Activated T-helper 1 cell treated with anti-CD3 and anti-CD28 coated beads, Interleukin-12 subunit alpha, Interleukin-12 subunit beta, Interleukin-2, Interleukin-4 antibody, amounts not matched to agents 30 ng/mL and 10 ng/mL and 1 ng/mL, durations not matched to agents 14 hours and 24 hours and 36 hours (primary cell): ENCODE results near the gene FAM131B. TPM values are rescaled to one million over a fixed set of nuclear protein-coding genes. Genes with fewer than 3 reads are reported as not detected.

Experiments
- DNase-seq: peaks from one replicate; pipeline ENCODE4 v3.0.0; 2021; ENCODE audit warnings: low spot score
- H3K27ac Mint-ChIP-seq: one replicate; pipeline ENCODE4 v1.8.0; 2021; ENCODE audit warnings: mild to moderate bottlenecking, mixed read lengths
- H3K27me3 Mint-ChIP-seq: one replicate; pipeline ENCODE4 v1.8.0; 2022; ENCODE audit warnings: mild to moderate bottlenecking, moderate library complexity, mixed read lengths; ENCODE audit not compliant: insufficient read depth
- H3K36me3 Mint-ChIP-seq: one replicate; pipeline ENCODE4 v1.8.0; 2021; ENCODE audit warnings: low read depth, mixed read lengths
- H3K4me1 Mint-ChIP-seq: one replicate; pipeline ENCODE4 v1.8.0; 2021; ENCODE audit warnings: low read depth, mixed read lengths
- H3K4me3 Mint-ChIP-seq: one replicate; pipeline ENCODE4 v1.8.0; 2021; ENCODE audit warnings: mild to moderate bottlenecking, moderate library complexity, mixed read lengths
- H3K9me3 Mint-ChIP-seq: one replicate; pipeline ENCODE4 v1.8.0; 2021; ENCODE audit warnings: mixed read lengths
- intact Hi-C: fragments of 100-400 bp; cut with micrococcal nuclease; formaldehyde crosslinking; loops from one replicate; pipeline ENCODE4 v1.15.1; 2024
- total RNA-seq: library from RNA; stranded (reverse); gene quantifications from 2 replicates; pipeline ENCODE4 v1.2.3, GENCODE V29; 2022

The FAM131B gene
- total RNA-seq, 1 donor from 2014 or later: 0.54 TPM

DNA sequence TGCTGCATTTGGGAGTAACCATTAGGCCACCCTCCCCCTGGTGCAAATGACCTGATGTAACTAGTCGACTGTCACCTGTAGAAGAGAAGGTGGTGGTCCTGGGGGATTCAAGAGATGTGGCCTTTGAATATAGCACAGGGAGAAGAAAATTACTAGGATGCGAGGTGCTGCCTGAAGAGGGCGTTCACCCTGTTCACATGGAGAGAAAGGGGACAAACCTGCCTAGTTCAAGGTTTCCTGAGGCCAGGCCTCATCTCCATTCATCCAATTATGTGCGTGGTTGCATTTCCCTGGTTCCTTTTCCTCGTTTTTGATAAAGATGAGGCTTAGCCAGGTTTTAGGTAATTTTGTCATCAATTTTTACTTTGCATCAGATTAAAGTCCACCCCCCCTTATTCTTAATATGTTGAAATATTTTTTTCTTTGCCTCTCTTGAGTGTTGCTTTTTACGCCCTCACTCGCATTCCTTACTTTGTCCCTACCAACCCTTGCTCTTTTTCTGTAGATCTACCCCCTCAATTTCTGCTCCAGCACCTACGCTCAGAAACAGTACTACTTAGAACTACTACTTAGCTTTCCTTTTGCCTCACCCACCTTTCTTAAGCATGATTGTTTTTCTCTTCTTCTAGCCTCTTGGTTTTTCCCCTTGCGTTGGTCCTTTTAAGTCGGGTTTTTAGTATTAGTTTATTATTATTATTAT, 32.9 kb downstream of the FAM131B start:
- Mint-ChIP-seq H3K4me1 (peaks cover 12% of the 10 kb centered on the region), H3K9me3 (no peaks in the 10 kb centered on the region), H3K36me3 (no peaks in the 10 kb centered on the region), H3K4me3 (no peak overlapping the region), H3K27ac (no peak overlapping the region), H3K27me3 (peaks cover 24% of the 10 kb centered on the region)
- no peak for DNase-seq
- intact Hi-C loops: no loop called here

DNA sequence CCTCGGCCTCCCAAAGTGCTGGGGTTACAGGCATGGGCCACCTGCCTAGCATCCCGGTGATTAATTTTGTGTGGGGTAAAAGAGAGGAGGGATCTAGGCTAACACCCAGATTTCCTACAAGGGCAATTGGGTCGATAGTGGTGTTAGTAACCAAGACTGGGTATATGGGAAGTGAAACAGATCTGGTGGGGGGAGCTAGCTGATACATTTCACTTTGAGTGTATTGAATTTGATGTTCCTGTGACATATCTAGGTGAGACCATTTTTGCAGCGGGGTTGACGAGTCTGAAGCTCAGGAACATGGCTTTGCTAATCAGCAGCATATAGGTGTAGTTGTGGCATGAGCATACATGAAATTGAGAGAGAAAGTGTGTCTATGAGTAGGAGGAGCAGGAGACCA, 34.6 kb downstream of the FAM131B start:
- no peak overlapping the region for H3K27ac Mint-ChIP-seq
- no peaks in the 10 kb centered on the region for H3K9me3 Mint-ChIP-seq
- peaks cover 16% of the 10 kb centered on the region for H3K27me3 Mint-ChIP-seq
- H3K36me3 Mint-ChIP-seq: no peaks in the 10 kb centered on the region
- H3K4me3 Mint-ChIP-seq: no peak overlapping the region
- no peak for DNase-seq
- intact Hi-C loops: no loop called here
- H3K4me1 Mint-ChIP-seq: peaks cover 12% of the 10 kb centered on the region

DNA sequence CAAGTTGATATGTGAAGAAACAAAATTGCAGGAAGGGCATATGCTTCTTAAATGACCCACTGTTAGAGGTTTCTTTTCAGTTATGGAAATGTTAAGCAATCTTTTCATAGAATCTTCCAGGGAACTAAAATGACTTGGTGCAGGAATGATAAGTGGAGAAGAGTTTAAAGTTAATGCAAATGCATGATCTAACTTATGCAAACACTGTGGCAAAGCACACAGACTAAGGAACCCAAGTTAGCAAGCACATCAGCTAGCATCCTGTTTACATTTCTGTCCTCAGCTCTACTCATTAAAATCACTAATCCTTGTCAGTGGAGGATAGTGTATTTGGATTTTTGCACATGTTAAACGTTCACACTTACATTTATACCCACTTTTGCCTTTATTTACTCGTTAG, 37.3 kb downstream of the FAM131B start:
- intact Hi-C loops: no loop called here
- no peak overlapping the region for H3K27ac Mint-ChIP-seq

DNA sequence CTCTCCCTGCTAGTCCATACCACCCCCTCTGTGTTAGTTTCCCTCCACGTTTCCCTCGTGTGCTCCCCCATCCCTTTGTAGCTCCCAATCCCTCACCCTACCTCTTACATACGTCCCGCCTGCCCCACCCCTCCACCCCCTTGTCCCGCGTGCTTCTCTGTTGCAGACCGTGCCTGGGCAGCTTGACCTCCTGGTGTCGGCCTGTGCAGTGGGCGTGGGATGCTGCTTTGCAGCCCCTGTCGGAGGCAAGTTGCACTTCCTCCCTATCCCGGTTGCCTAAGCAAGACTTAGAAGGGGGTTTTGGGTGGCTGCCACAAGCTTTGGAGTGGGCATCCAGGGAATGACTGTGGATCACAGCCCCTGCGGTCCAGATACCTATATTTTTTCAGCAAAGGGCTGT, 38.9 kb downstream of the FAM131B start:
- Mint-ChIP-seq H3K27ac (no peak overlapping the region), H3K27me3 (peaks cover 9% of the 10 kb centered on the region), H3K9me3 (no peaks in the 10 kb centered on the region), H3K4me1 (peaks cover 12% of the 10 kb centered on the region), H3K36me3 (no peaks in the 10 kb centered on the region), H3K4me3 (no peak overlapping the region)
- DNase-seq: no peak
- intact Hi-C loops: no loop called here

More for the DNA sequence above, 37.3 kb downstream of the FAM131B start:
- Mint-ChIP-seq H3K4me3 (no peak overlapping the region), H3K4me1 (peaks cover 12% of the 10 kb centered on the region), H3K36me3 (no peaks in the 10 kb centered on the region), H3K27me3 (peaks cover 4% of the 10 kb centered on the region), H3K9me3 (no peaks in the 10 kb centered on the region)
- DNase-seq: no peak

DNA sequence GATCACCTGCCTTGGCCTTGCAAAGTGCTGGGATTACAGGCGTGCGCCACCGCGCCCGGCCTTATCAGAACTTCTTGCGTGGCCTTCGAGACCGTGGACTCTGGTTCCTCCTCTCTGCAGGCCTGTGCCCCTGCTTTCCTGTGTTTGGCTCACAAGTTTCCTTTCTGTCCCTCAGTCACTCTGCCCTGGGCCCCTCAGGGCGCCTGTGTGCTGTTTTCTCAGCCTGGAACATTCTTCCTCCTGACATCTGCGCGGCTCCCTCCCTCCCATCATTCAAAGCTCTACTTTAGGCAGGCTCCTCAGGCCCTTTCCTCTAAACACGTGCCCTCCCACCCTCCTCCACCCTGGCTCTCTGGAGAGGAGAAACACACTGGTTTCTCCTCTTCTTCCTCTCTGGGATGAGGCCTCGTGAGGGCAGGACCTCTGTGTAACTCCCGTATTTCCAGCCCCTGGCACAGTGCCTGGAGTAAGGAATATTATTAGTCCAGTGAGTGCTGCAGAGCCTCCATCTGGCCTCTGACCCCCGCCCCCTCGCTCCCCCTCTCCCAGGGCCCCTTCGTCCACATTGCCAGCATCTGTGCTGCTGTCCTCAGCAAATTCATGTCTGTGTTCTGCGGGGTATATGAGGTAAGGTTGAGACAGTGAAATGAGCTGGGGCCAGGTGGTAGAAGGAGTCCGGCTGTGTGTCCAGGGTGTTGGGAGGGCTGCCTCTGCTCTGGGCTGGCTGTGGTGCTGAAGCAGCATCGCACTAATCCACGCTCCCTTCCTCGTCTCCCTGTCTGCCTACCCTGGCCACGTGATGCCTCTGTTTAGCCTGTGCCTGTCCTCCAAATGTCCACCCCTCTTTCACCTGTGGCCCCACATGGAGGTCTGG, 39.5 kb downstream of the FAM131B start:
- H3K4me3 Mint-ChIP-seq: no peak overlapping the region
- no peaks in the 10 kb centered on the region for H3K9me3 Mint-ChIP-seq
- H3K27me3 Mint-ChIP-seq: peaks cover 8% of the 10 kb centered on the region
- DNase-seq: no peak
- no peaks in the 10 kb centered on the region for H3K36me3 Mint-ChIP-seq
- H3K27ac Mint-ChIP-seq: no peak overlapping the region
- H3K4me1 Mint-ChIP-seq: peaks cover 12% of the 10 kb centered on the region
- intact Hi-C loops: no loop called here

DNA sequence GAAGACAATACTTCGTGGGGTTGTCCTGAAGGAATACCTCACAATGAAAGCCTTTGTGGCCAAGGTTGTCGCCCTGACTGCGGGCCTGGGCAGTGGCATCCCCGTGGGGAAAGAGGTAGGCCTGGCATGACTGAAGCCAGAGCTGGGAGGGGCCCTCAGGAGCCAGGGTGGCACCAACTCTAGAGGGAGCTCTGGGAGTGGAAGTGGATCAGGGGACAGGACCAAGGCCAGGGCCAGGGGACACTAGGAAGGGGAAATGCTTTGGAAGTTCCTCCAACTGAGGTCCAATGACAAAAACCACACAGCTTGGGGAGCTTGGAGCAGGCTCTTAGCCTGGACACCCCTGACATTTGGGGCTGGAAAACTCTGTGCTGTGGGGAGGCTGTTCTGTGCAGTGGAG, 40.8 kb downstream of the FAM131B start:
- no peaks in the 10 kb centered on the region for H3K9me3 Mint-ChIP-seq
- peaks cover 7% of the 10 kb centered on the region for H3K27me3 Mint-ChIP-seq
- no peak overlapping the region for H3K4me3 Mint-ChIP-seq
- no peaks in the 10 kb centered on the region for H3K36me3 Mint-ChIP-seq
- peaks cover 12% of the 10 kb centered on the region for H3K4me1 Mint-ChIP-seq
- no peak for DNase-seq
- no peak overlapping the region for H3K27ac Mint-ChIP-seq
- intact Hi-C loops: no loop called here

DNA sequence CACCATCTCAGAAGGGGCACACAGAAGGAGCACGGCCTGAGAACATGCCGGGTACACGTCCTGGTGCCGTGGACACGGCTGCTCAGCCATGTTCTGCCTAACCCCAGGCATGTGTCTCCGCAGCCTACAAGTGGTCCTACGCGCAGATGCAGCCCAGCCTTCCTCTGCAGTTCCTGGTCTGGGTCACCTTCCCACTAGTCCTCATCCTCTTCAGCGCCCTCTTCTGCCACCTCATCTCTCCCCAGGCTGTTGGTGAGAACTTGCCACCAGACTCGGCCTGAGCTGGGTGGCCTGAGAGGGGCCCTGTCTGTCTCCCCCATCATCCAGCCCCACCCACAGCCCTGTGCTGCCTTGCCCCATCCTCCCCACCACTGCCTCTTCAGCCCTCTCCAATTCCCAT, 41.3 kb downstream of the FAM131B start:
- peaks cover 12% of the 10 kb centered on the region for H3K4me1 Mint-ChIP-seq
- intact Hi-C loops: no loop called here
- no peaks in the 10 kb centered on the region for H3K9me3 Mint-ChIP-seq
- no peak for DNase-seq
- no peaks in the 10 kb centered on the region for H3K36me3 Mint-ChIP-seq
- no peak overlapping the region for H3K27ac Mint-ChIP-seq
- no peak overlapping the region for H3K4me3 Mint-ChIP-seq
- peaks cover 7% of the 10 kb centered on the region for H3K27me3 Mint-ChIP-seq

DNA sequence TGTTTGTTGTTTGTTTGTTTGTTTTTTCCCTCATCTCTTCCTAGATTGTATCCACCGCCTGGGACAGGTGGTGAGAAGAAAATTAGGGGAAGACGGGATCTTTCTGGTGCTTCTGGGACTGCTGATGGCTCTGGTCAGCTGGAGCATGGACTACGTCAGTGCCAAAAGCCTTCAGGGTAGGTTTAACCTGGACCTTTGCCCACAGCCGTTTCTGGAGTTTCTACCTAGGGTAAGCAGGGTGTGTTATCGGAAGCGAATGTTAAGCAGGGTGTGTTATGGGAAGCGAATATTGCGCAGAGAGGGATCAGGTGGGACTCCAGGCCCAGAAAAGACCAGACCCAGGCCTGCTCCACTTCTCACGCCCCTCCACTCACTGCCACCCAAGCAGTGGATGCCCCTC, 41.9 kb downstream of the FAM131B start:
- H3K27ac Mint-ChIP-seq: no peak overlapping the region
- intact Hi-C loops: no loop called here
- H3K9me3 Mint-ChIP-seq: no peaks in the 10 kb centered on the region
- peaks cover 10% of the 10 kb centered on the region for H3K4me1 Mint-ChIP-seq
- peaks cover 7% of the 10 kb centered on the region for H3K27me3 Mint-ChIP-seq
- H3K36me3 Mint-ChIP-seq: no peaks in the 10 kb centered on the region
- DNase-seq: no peak
- H3K4me3 Mint-ChIP-seq: no peak overlapping the region

DNA sequence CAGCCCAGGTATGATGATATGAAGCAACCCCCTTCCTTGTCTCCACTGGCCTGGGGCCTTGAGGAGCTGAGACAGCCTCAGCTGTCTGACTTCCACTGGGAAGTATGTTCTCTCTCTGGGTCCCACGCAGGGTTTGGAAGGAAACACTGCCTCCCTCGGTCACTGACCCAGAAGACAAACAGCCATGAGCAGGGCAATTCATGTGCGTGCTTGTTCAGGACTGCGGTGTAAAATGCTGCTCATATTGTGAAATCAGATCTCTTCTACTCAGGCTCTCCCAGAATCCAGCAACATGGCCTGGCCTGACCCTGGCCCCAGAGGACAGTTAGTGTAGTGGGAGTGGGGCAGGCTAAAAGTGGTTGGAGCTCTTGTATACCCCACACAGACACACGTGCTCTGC, 43.9 kb downstream of the FAM131B start:
- H3K36me3 Mint-ChIP-seq: no peaks in the 10 kb centered on the region
- H3K4me1 Mint-ChIP-seq: peaks cover 3% of the 10 kb centered on the region
- intact Hi-C loops: no loop called here

DNA sequence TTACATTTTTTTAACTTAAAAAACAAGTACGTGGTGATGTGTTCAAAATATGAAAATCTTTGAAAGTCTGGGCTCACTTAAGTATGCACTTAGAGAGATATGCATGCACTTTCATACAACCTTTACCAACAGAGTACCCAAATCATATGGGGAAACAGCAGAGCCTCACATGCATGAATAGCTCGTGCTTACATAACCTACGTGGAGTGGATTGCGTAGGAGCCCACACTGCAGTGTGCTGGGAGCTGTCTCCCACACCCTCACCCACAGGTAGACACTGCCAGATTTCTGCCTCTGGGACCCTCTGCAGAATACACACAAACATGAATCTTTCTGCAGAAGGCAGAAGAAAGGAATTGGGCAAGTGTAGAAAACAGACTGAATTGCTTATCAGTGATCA, 46.0 kb downstream of the FAM131B start:
- Mint-ChIP-seq H3K4me3 (no peak overlapping the region), H3K36me3 (peaks cover 2% of the 10 kb centered on the region), H3K4me1 (peaks cover 13% of the 10 kb centered on the region), H3K27me3 (peaks cover 7% of the 10 kb centered on the region), H3K27ac (no peak overlapping the region), H3K9me3 (peaks cover 4% of the 10 kb centered on the region)
- no peak for DNase-seq
- intact Hi-C loops: no loop called here

More for the DNA sequence above, 43.9 kb downstream of the FAM131B start:
- peaks cover 7% of the 10 kb centered on the region for H3K27me3 Mint-ChIP-seq
- no peak for DNase-seq
- no peak overlapping the region for H3K27ac Mint-ChIP-seq
- no peak overlapping the region for H3K4me3 Mint-ChIP-seq
- peaks cover 4% of the 10 kb centered on the region for H3K9me3 Mint-ChIP-seq

DNA sequence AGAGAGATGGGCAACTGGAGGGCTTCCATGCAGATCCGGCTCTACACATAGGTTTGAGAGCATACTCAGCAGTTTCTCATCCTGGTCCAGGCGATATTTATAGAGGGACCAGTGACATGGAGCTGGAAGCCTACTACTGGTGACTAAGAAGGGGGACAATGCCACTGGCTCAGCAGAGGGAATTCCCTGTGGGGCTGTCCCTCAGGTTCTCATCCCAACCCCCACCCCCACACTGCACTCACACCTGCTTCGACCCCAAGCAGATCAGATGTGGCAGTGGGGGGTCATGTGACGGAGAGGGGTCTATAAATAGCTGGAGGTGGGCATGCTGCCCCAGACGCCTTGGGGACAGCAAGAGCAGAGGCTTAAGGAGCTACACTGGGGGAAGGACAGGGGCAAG, 46.7 kb downstream of the FAM131B start, which contains the start of gene CLCN1:
Gene CLCN1, plus strand, starts transcription at position 336 of the 400 bp plus-strand sequence. CDS start 102 bp downstream, outside the sequence.
- peaks cover 7% of the 10 kb centered on the region for H3K27me3 Mint-ChIP-seq
- H3K27ac Mint-ChIP-seq: no peak within 1 kb of the TSS
- H3K4me1 Mint-ChIP-seq: peaks cover 18% of the 10 kb centered on the region

DNA sequence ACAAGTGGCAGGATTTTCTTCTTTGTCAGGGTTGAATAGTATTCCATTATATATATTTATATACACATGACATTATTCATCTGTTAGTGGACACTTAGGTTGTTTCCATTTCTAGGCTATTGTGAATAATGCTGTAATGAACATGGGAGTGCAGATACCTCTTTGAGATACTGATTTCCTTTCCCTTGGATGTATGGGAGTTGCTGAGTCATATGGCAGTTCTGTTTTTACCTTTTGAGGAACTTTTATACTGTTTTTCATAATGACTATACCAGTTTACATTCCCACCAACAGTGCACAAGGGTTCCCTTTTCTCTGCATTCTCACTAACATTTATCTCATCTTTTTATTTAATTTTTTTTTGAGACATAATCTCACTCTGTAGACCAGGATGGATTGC, 48.4 kb downstream of the FAM131B start:
- peaks cover 35% of the 10 kb centered on the region for H3K4me1 Mint-ChIP-seq
- no peak for DNase-seq
- intact Hi-C loops: no loop called here
- H3K27me3 Mint-ChIP-seq: peaks cover 2% of the 10 kb centered on the region
- no peak overlapping the region for H3K4me3 Mint-ChIP-seq
- peaks cover 4% of the 10 kb centered on the region for H3K9me3 Mint-ChIP-seq
- H3K36me3 Mint-ChIP-seq: peaks cover 19% of the 10 kb centered on the region
- H3K27ac Mint-ChIP-seq: no peak overlapping the region

More for the DNA sequence above, 46.7 kb downstream of the FAM131B start, which contains the start of gene CLCN1:
- H3K9me3 Mint-ChIP-seq: peaks cover 4% of the 10 kb centered on the region
- no peak for DNase-seq
- intact Hi-C loops: no loop called here
- peaks cover 6% of the 10 kb centered on the region for H3K36me3 Mint-ChIP-seq
- H3K4me3 Mint-ChIP-seq: no peak within 1 kb of the TSS

DNA sequence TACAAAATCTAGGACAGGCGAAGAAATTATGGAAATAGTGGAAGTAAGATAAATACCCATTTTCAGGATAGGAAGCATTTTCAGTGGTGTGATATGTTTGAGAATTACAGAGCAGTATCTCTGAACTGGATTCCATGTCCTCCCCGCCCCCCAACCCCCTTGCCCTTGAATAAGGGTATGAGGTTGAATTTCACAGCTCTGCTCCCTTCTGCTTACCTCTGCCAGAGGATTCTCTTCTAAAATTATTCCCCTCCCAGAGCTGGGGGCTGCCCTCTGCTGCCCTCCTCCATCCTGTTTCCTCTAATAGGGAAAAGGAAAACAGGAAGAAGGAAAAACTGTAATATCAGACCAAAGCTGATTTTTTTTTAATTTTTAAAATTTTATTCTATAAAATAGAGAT, 53.9 kb downstream of the FAM131B start:
- intact Hi-C loops: loop anchor here (5.0 kb wide), 1 partner anchor 109 kb away; no protein-coding TSS in a partner anchor
- peaks cover 78% of the 10 kb centered on the region for H3K4me1 Mint-ChIP-seq
- no peak overlapping the region for H3K4me3 Mint-ChIP-seq

More for the DNA sequence above, 53.9 kb downstream of the FAM131B start:
- Mint-ChIP-seq H3K27me3 (no peaks in the 10 kb centered on the region), H3K27ac (peak overlapping the region; percentile 81), H3K9me3 (peaks cover 8% of the 10 kb centered on the region), H3K36me3 (peaks cover 68% of the 10 kb centered on the region)
- DNase-seq: no peak
